WTC11 (cell line): Measurements from ENCODE around the gene SPATA32. TPM values are rescaled to one million over a fixed set of nuclear protein-coding genes. Genes with fewer than 3 reads are reported as not detected.

Experiments used
- ATAC-seq: fragments of 200-7000 bp; cut with Tn5 transposase; 2 replicates; pipeline ENCODE4 v1.10.0; 2021; ENCODE audit warnings: mild to moderate bottlenecking, moderate library complexity
- CTCF ChIA-PET: fragments of 300-600 bp; sonication (Branson Sonifier 250); formaldehyde crosslinking; loops from one replicate; lab custom pipeline; 2021; ENCODE audit warnings: antibody characterized with exemption; lab: Charles Lee
- POLR2A ChIA-PET: fragments of 350-600 bp; sonication (Branson Sonifier 250); formaldehyde crosslinking; loops from one replicate; lab custom pipeline; 2021; ENCODE audit warnings: antibody characterized with exemption; lab: Charles Lee
- DNase-seq: peaks from one replicate; pipeline ENCODE4 v3.0.0; 2021; ENCODE audit warnings: low spot score
- H3K27ac Mint-ChIP-seq: 2 replicates; pipeline ENCODE4 v1.8.0; 2021; ENCODE audit warnings: mixed read lengths
- H3K27me3 Mint-ChIP-seq: 2 replicates; pipeline ENCODE4 v1.8.0; 2021; ENCODE audit warnings: low read depth, mild to moderate bottlenecking, moderate library complexity, mixed read lengths
- H3K36me3 Mint-ChIP-seq: 2 replicates; pipeline ENCODE4 v1.8.0; 2021; ENCODE audit warnings: mixed read lengths
- H3K4me1 Mint-ChIP-seq: 2 replicates; pipeline ENCODE4 v1.8.0; 2022; ENCODE audit warnings: mixed read lengths
- H3K4me3 Mint-ChIP-seq: 2 replicates; pipeline ENCODE4 v1.8.0; 2021; ENCODE audit warnings: mild to moderate bottlenecking, moderate library complexity, mixed read lengths
- H3K9me3 Mint-ChIP-seq: 2 replicates; pipeline ENCODE4 v1.8.0; 2021; ENCODE audit warnings: mixed read lengths
- CBFB ChIP-seq: sonication (generic); formaldehyde crosslinking; IDR thresholded peaks from 2 replicates; pipeline ENCODE4 v1.8.1; 2022; ENCODE audit warnings: mild to moderate bottlenecking, low read depth, missing genetic modification reagents
- CREM ChIP-seq: sonication (generic); formaldehyde crosslinking; IDR thresholded peaks from 2 replicates; pipeline ENCODE4 v1.8.1; 2022; ENCODE audit warnings: mild to moderate bottlenecking, missing genetic modification reagents, moderate library complexity
- ELF4 ChIP-seq: sonication (generic); formaldehyde crosslinking; IDR thresholded peaks from 2 replicates; pipeline ENCODE4 v1.8.1; 2022; ENCODE audit warnings: low read depth, mild to moderate bottlenecking, moderate library complexity, missing genetic modification reagents
- ETV6 ChIP-seq: sonication (generic); formaldehyde crosslinking; IDR thresholded peaks from 2 replicates; pipeline ENCODE4 v1.8.1; 2022; ENCODE audit warnings: mild to moderate bottlenecking, missing genetic modification reagents
- IRF2 ChIP-seq: sonication (generic); formaldehyde crosslinking; IDR thresholded peaks from 2 replicates; pipeline ENCODE4 v1.8.0; 2022; ENCODE audit warnings: low read depth, missing genetic modification reagents, borderline replicate concordance
- JAZF1 ChIP-seq: fragments of 250-450 bp; sonication (Bioruptor Pico); IDR thresholded peaks from 2 replicates; pipeline ENCODE4 v1.9.0; 2021; ENCODE audit warnings: moderate library complexity, mild to moderate bottlenecking, inconsistent platforms
- JUN ChIP-seq: sonication (generic); formaldehyde crosslinking; IDR thresholded peaks from 2 replicates; pipeline ENCODE4 v1.8.0; 2023; ENCODE audit warnings: mild to moderate bottlenecking, missing genetic modification reagents
- KAT7 ChIP-seq: sonication (generic); formaldehyde crosslinking; IDR thresholded peaks from 2 replicates; pipeline ENCODE4 v1.8.1; 2023; ENCODE audit warnings: missing genetic modification reagents, mild to moderate bottlenecking, borderline replicate concordance
- MYBL2 ChIP-seq: sonication (generic); formaldehyde crosslinking; IDR thresholded peaks from 2 replicates; pipeline ENCODE4 v1.8.1; 2023; ENCODE audit warnings: mild to moderate bottlenecking, moderate library complexity, missing genetic modification reagents
- PRRX2 ChIP-seq: fragments of 250-450 bp; sonication (Bioruptor Pico); IDR thresholded peaks from 2 replicates; pipeline ENCODE4 v1.8.0; 2021; ENCODE audit warnings: mild to moderate bottlenecking
- ZBTB21 ChIP-seq: sonication (generic); formaldehyde crosslinking; IDR thresholded peaks from 2 replicates; pipeline ENCODE4 v1.8.1; 2023; ENCODE audit warnings: mild to moderate bottlenecking, missing genetic modification reagents, borderline replicate concordance
- ZNF138 ChIP-seq: sonication (generic); formaldehyde crosslinking; conservative IDR thresholded peaks from 2 replicates; pipeline ENCODE4 v1.8.1; 2022; ENCODE audit warnings: mild to moderate bottlenecking, moderate library complexity, missing genetic modification reagents
- ZNF416 ChIP-seq: fragments of 250-450 bp; sonication (Bioruptor Pico); IDR thresholded peaks from 2 replicates; pipeline ENCODE4 v1.9.0; 2021; ENCODE audit warnings: mild to moderate bottlenecking, inconsistent platforms
- total RNA-seq: library from RNA; stranded (reverse); gene quantifications from 3 replicates; pipeline ENCODE4 v1.2.3, GENCODE V29; 2021
- TF ChIP-seq, protein P1 (sequence below): sonication (generic); formaldehyde crosslinking; IDR thresholded peaks from 2 replicates; pipeline ENCODE4 v1.8.0; 2023; ENCODE audit warnings: missing genetic modification reagents
- TF ChIP-seq, protein P2 (sequence below): sonication (generic); formaldehyde crosslinking; IDR thresholded peaks from 2 replicates; pipeline ENCODE4 v1.8.1; 2023; ENCODE audit warnings: mild to moderate bottlenecking, moderate library complexity, missing genetic modification reagents
- TF ChIP-seq, protein P3 (sequence below): fragments of 250-450 bp; sonication (Bioruptor Pico); IDR thresholded peaks from 2 replicates; pipeline ENCODE4 v1.8.0; 2021; ENCODE audit warnings: mild to moderate bottlenecking
- TF ChIP-seq, protein P4 (sequence below): fragments of 200-600 bp; IDR thresholded peaks from 2 replicates; pipeline ENCODE4 v1.8.0; 2022; ENCODE audit warnings: antibody characterized with exemption
- TF ChIP-seq, protein P5 (sequence below): sonication (generic); formaldehyde crosslinking; IDR thresholded peaks from 2 replicates; pipeline ENCODE4 v1.8.0; 2022; ENCODE audit warnings: mild to moderate bottlenecking, missing genetic modification reagents
- TF ChIP-seq, protein P6 (sequence below): sonication (generic); formaldehyde crosslinking; IDR thresholded peaks from 2 replicates; pipeline ENCODE4 v1.8.1; 2023; ENCODE audit warnings: mild to moderate bottlenecking, missing genetic modification reagents, borderline replicate concordance
- TF ChIP-seq, protein P7 (sequence below): sonication (generic); formaldehyde crosslinking; IDR thresholded peaks from 2 replicates; pipeline ENCODE4 v1.8.1; 2022; ENCODE audit warnings: low read depth, missing genetic modification reagents, borderline replicate concordance
- TF ChIP-seq, protein P8 (sequence below): fragments of 250-450 bp; sonication (Bioruptor Pico); IDR thresholded peaks from 2 replicates; pipeline ENCODE4 v2.1.2; 2022; ENCODE audit warnings: mild to moderate bottlenecking, moderate library complexity
- TF ChIP-seq, protein P9 (sequence below): fragments of 250-450 bp; sonication (Bioruptor Pico); IDR thresholded peaks from 2 replicates; pipeline ENCODE4 v1.9.0; 2021; ENCODE audit warnings: mild to moderate bottlenecking

SPATA32 gene
- total RNA-seq, 1 experiment from 2014 or later: 0.15 TPM

DNA sequence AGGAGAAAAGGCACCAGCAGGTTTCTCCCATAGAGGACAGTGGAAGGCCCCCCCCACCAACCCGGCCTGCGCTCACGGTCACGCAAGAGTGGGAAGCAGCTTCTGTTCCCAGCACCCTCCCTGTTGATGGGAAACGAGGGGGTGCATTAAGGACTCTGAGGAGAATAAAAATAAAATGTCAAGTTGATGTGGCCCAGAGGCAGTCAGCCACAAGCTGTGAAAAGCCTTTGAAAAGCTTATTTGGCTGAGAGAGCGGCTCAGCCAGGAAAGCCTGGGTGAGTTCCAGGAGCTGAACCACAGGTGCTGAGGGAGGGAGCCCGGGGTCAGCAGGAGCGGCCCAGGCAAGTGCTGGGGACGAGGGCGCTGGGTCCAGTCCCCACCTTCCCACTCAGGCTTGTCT lies 26.9 kb upstream of the SPATA32 start (continued):
- TF ChIP-seq, protein P1, sequence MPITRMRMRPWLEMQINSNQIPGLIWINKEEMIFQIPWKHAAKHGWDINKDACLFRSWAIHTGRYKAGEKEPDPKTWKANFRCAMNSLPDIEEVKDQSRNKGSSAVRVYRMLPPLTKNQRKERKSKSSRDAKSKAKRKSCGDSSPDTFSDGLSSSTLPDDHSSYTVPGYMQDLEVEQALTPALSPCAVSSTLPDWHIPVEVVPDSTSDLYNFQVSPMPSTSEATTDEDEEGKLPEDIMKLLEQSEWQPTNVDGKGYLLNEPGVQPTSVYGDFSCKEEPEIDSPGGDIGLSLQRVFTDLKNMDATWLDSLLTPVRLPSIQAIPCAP: no peak
- no peak for TF ChIP-seq IRF2 (CRISPR knock-in tag)

DNA sequence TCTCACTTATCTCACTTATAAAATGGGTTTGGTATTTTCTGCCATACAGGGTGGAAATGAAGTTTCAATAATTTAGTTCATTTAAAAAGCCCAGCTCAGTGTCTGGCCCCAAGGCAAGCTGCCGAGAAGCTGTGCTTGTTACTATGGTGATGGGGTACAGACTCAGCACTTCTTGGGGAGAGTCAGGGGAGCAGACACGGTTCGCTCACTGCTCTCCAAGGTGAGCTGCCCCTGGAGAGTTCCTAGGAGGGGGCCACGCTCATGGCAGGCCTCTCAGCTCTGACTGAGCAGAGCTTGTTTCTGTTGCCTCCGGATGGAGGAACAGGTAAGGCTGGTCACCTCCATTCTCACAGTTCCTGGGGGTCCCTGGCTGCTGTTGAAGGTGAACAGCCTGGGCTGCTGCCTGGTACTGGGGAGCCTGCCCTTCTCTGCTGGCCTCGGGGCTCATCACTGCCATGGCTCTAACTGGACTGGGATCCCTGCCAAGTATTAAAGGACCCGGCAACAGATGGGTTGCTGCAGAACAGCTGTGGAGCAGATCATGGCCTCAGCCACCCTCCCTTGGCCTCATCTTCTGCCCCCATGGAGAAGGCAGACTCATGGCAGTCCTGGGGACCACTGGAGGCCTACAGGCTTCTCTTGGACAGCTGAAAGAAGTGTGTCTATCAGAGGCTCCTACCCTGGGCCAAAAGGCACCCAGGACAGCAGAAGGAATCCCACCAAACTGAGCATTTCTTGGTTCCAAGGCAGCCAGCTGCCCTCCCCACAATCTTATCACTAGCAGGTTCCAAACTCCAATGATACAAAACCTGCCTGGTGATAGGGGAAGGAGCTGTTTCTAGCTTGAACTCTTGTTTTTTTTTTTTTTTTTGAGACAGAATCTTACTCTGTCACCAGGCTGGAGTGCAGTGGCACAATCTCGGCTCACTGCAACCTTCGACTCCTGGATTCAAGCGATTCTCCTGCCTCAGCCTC lies 25.9 kb upstream of the SPATA32 start:
- CTCF ChIA-PET: interaction anchor here (1.3 to 3.7 kb wide), 3 partner anchors 11 to 97 kb away, joined by 4 to 28 read pairs (median 4); no protein-coding TSS in a partner anchor
- DNase-seq (no peak), ATAC-seq (no peak)
- POLR2A ChIA-PET: no interaction called here
- H3K4me1 Mint-ChIP-seq: no peaks in the 10 kb centered on the region
- H3K4me3 Mint-ChIP-seq: no peak overlapping the region
- no peak for TF ChIP-seq ZNF416 (CRISPR knock-in tag)
- TF ChIP-seq ZBTB21 (CRISPR knock-in tag): no peak
- TF ChIP-seq CBFB (CRISPR knock-in tag): no peak
- TF ChIP-seq, protein P2, sequence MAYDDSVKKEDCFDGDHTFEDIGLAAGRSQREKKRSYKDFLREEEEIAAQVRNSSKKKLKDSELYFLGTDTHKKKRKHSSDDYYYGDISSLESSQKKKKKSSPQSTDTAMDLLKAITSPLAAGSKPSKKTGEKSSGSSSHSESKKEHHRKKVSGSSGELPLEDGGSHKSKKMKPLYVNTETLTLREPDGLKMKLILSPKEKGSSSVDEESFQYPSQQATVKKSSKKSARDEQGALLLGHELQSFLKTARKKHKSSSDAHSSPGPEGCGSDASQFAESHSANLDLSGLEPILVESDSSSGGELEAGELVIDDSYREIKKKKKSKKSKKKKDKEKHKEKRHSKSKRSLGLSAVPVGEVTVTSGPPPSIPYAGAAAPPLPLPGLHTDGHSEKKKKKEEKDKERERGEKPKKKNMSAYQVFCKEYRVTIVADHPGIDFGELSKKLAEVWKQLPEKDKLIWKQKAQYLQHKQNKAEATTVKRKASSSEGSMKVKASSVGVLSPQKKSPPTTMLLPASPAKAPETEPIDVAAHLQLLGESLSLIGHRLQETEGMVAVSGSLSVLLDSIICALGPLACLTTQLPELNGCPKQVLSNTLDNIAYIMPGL (CRISPR knock-in tag): no peak
- TF ChIP-seq, protein P3, sequence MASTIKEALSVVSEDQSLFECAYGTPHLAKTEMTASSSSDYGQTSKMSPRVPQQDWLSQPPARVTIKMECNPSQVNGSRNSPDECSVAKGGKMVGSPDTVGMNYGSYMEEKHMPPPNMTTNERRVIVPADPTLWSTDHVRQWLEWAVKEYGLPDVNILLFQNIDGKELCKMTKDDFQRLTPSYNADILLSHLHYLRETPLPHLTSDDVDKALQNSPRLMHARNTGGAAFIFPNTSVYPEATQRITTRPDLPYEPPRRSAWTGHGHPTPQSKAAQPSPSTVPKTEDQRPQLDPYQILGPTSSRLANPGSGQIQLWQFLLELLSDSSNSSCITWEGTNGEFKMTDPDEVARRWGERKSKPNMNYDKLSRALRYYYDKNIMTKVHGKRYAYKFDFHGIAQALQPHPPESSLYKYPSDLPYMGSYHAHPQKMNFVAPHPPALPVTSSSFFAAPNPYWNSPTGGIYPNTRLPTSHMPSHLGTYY (CRISPR knock-in tag): no peak
- TF ChIP-seq MYBL2 (CRISPR knock-in tag): no peak
- TF ChIP-seq, protein P4, sequence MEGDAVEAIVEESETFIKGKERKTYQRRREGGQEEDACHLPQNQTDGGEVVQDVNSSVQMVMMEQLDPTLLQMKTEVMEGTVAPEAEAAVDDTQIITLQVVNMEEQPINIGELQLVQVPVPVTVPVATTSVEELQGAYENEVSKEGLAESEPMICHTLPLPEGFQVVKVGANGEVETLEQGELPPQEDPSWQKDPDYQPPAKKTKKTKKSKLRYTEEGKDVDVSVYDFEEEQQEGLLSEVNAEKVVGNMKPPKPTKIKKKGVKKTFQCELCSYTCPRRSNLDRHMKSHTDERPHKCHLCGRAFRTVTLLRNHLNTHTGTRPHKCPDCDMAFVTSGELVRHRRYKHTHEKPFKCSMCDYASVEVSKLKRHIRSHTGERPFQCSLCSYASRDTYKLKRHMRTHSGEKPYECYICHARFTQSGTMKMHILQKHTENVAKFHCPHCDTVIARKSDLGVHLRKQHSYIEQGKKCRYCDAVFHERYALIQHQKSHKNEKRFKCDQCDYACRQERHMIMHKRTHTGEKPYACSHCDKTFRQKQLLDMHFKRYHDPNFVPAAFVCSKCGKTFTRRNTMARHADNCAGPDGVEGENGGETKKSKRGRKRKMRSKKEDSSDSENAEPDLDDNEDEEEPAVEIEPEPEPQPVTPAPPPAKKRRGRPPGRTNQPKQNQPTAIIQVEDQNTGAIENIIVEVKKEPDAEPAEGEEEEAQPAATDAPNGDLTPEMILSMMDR: no peak
- TF ChIP-seq JAZF1 (CRISPR knock-in tag): no peak
- TF ChIP-seq ELF4: no peak
- TF ChIP-seq ETV6 (CRISPR knock-in tag): no peak
- TF ChIP-seq, protein P5, sequence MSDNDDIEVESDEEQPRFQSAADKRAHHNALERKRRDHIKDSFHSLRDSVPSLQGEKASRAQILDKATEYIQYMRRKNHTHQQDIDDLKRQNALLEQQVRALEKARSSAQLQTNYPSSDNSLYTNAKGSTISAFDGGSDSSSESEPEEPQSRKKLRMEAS (CRISPR knock-in tag): no peak
- TF ChIP-seq ZNF138 (CRISPR knock-in tag): no peak
- TF ChIP-seq KAT7 (CRISPR knock-in tag): no peak
- TF ChIP-seq PRRX2 (CRISPR knock-in tag): no peak
- TF ChIP-seq CREM (CRISPR knock-in tag): no peak
- TF ChIP-seq, protein P6, sequence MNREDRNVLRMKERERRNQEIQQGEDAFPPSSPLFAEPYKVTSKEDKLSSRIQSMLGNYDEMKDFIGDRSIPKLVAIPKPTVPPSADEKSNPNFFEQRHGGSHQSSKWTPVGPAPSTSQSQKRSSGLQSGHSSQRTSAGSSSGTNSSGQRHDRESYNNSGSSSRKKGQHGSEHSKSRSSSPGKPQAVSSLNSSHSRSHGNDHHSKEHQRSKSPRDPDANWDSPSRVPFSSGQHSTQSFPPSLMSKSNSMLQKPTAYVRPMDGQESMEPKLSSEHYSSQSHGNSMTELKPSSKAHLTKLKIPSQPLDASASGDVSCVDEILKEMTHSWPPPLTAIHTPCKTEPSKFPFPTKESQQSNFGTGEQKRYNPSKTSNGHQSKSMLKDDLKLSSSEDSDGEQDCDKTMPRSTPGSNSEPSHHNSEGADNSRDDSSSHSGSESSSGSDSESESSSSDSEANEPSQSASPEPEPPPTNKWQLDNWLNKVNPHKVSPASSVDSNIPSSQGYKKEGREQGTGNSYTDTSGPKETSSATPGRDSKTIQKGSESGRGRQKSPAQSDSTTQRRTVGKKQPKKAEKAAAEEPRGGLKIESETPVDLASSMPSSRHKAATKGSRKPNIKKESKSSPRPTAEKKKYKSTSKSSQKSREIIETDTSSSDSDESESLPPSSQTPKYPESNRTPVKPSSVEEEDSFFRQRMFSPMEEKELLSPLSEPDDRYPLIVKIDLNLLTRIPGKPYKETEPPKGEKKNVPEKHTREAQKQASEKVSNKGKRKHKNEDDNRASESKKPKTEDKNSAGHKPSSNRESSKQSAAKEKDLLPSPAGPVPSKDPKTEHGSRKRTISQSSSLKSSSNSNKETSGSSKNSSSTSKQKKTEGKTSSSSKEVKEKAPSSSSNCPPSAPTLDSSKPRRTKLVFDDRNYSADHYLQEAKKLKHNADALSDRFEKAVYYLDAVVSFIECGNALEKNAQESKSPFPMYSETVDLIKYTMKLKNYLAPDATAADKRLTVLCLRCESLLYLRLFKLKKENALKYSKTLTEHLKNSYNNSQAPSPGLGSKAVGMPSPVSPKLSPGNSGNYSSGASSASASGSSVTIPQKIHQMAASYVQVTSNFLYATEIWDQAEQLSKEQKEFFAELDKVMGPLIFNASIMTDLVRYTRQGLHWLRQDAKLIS: no peak
- TF ChIP-seq, protein P7, sequence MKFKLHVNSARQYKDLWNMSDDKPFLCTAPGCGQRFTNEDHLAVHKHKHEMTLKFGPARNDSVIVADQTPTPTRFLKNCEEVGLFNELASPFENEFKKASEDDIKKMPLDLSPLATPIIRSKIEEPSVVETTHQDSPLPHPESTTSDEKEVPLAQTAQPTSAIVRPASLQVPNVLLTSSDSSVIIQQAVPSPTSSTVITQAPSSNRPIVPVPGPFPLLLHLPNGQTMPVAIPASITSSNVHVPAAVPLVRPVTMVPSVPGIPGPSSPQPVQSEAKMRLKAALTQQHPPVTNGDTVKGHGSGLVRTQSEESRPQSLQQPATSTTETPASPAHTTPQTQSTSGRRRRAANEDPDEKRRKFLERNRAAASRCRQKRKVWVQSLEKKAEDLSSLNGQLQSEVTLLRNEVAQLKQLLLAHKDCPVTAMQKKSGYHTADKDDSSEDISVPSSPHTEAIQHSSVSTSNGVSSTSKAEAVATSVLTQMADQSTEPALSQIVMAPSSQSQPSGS (CRISPR knock-in tag): no peak
- TF ChIP-seq, protein P8, sequence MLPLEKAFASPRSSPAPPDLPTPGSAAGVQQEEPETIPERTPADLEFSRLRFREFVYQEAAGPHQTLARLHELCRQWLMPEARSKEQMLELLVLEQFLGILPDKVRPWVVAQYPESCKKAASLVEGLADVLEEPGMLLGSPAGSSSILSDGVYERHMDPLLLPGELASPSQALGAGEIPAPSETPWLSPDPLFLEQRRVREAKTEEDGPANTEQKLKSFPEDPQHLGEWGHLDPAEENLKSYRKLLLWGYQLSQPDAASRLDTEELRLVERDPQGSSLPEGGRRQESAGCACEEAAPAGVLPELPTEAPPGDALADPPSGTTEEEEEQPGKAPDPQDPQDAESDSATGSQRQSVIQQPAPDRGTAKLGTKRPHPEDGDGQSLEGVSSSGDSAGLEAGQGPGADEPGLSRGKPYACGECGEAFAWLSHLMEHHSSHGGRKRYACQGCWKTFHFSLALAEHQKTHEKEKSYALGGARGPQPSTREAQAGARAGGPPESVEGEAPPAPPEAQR: no peak
- TF ChIP-seq, protein P9, sequence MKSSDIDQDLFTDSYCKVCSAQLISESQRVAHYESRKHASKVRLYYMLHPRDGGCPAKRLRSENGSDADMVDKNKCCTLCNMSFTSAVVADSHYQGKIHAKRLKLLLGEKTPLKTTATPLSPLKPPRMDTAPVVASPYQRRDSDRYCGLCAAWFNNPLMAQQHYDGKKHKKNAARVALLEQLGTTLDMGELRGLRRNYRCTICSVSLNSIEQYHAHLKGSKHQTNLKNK (CRISPR knock-in tag): no peak
- no peak for TF ChIP-seq JUN
- TF ChIP-seq, all 79 proteins: peak for 0
- Mint-ChIP-seq H3K9me3 (no peaks in the 10 kb centered on the region), H3K27me3 (no peaks in the 10 kb centered on the region), H3K36me3 (peaks cover 11% of the 10 kb centered on the region), H3K27ac (no peak overlapping the region)
